ENCODE data around the gene AAK1. TPM values are rescaled to one million over a fixed set of nuclear protein-coding genes. Genes with fewer than 3 reads are reported as not detected.

Gene AAK1
- total RNA-seq, 1 experiment from 2014 or later: 44.7 TPM

GRCh38 chr2:69491864-69492263, 151.7 kb downstream of the AAK1 start:
- DNase-seq (ENCODE audit: low spot score): no peak

- no peak for DNase-seq (ENCODE audit: low spot score)
Observed at GRCh38 chr2:69490486-69490885, 153.1 kb downstream of the AAK1 start.

GRCh38 chr2:69489793-69490192, 153.7 kb downstream of the AAK1 start:
- DNase-seq (ENCODE audit: low spot score): no peak

GRCh38 chr2:69483696-69484095, 159.8 kb downstream of the AAK1 start:
- DNase-seq (ENCODE audit: low spot score): no peak

- no peak for DNase-seq (ENCODE audit: low spot score)
Observed at GRCh38 chr2:69483024-69483423, 160.5 kb downstream of the AAK1 start.

- DNase-seq (ENCODE audit: low spot score): no peak
Observed at GRCh38 chr2:69482471-69482870, 161.1 kb downstream of the AAK1 start.

- no peak for DNase-seq (ENCODE audit: low spot score)
Observed at GRCh38 chr2:69481421-69481820, 162.1 kb downstream of the AAK1 start.

GRCh38 chr2:69477627-69478026, 165.9 kb downstream of the AAK1 start:
- DNase-seq (ENCODE audit: low spot score): no peak

GRCh38 chr2:69474688-69475087, 168.9 kb downstream of the AAK1 start:
- no peak for DNase-seq (ENCODE audit: low spot score)

- DNase-seq (ENCODE audit: low spot score): no peak
Observed at GRCh38 chr2:69471793-69472192, 171.7 kb downstream of the AAK1 start.

- DNase-seq (ENCODE audit: low spot score): no peak
Observed at GRCh38 chr2:69470911-69471310, 172.6 kb downstream of the AAK1 start.

GRCh38 chr2:69469784-69470183, 173.8 kb downstream of the AAK1 start:
- no peak for DNase-seq (ENCODE audit: low spot score)

GRCh38 chr2:69469375-69469774, 174.2 kb downstream of the AAK1 start:
- DNase-seq (ENCODE audit: low spot score): no peak

GRCh38 chr2:69466728-69467127, 176.8 kb downstream of the AAK1 start:
- DNase-seq (ENCODE audit: low spot score): no peak

GRCh38 chr2:69465513-69466456, 177.8 kb downstream of the AAK1 start:
- no peak for DNase-seq (ENCODE audit: low spot score)

- DNase-seq (ENCODE audit: low spot score): no peak
Observed at GRCh38 chr2:69464575-69464974, 179.0 kb downstream of the AAK1 start.

GRCh38 chr2:69462780-69463179, 180.8 kb downstream of the AAK1 start:
- no peak for DNase-seq (ENCODE audit: low spot score)

GRCh38 chr2:69461404-69461803, 182.1 kb downstream of the AAK1 start:
- no peak for DNase-seq (ENCODE audit: low spot score)

- DNase-seq (ENCODE audit: low spot score): no peak
Observed at GRCh38 chr2:69459936-69460335, 183.6 kb downstream of the AAK1 start.

GRCh38 chr2:69456950-69457445, 186.5 kb downstream of the AAK1 start:
- DNase-seq (ENCODE audit: low spot score): no peak

- DNase-seq (ENCODE audit: low spot score): no peak
Observed at GRCh38 chr2:69456154-69456553, 187.4 kb downstream of the AAK1 start.

- DNase-seq (ENCODE audit: low spot score): no peak
Observed at GRCh38 chr2:69454976-69455375, 188.6 kb downstream of the AAK1 start.

GRCh38 chr2:69453475-69454129, 189.9 kb downstream of the AAK1 start:
- DNase-seq (ENCODE audit: low spot score): no peak

Measured in A172 (cell line).